BJ (cell line): Measurements from ENCODE around the gene PLEKHA8. TPM values are rescaled to one million over a fixed set of nuclear protein-coding genes. Genes with fewer than 3 reads are reported as not detected.
A peak's percentile ranks its signal among the peaks of the same experiment; 100 is the strongest.
"Not testable (repeated sequence)": the region's sequence is repeated elsewhere in the genome, so short reads cannot be mapped to it uniquely, and the experiment has no call there.

ENCODE experiments used
- CTCF ChIA-PET: fragments of 350-600 bp; formaldehyde crosslinking; extraction: SDS; loops from one replicate; lab custom pipeline; 2021; ENCODE audit warnings: antibody characterized with exemption, inconsistent platforms; lab: Yijun Ruan, JAX
- POLR2A ChIA-PET: fragments of 300-600 bp; sonication (Branson Sonifier 250); formaldehyde crosslinking; extraction: SDS; loops from one replicate; lab custom pipeline; 2021; ENCODE audit warnings: antibody characterized with exemption; lab: Charles Lee
- DNase-seq: peaks from one replicate; pipeline ENCODE4 v3.0.0-alpha.2; 2011; ENCODE audit warnings: low read depth
- H3K27me3 ChIP-seq: 2 replicates; pipeline ENCODE4 v1.6.0; 2011; ENCODE audit warnings: low read length; ENCODE audit not compliant: control insufficient read depth, insufficient read depth
- H3K36me3 ChIP-seq: 2 replicates; pipeline ENCODE4 v1.5.1; 2011; ENCODE audit warnings: low read length; ENCODE audit not compliant: control insufficient read depth, insufficient read depth
- H3K4me3 ChIP-seq: 2 replicates; pipeline ENCODE4 v1.5.1; 2011; ENCODE audit warnings: low read depth, mild to moderate bottlenecking, control low read depth, low read length
- CTCF ChIP-seq: IDR thresholded peaks from 2 replicates; pipeline ENCODE4 v1.5.1; 2011; ENCODE audit warnings: low read depth, mild to moderate bottlenecking, control low read depth, inconsistent platforms, low read length, moderate library complexity; ENCODE audit not compliant: insufficient read depth
- polyA plus RNA-seq: library from polyadenylated mRNA; depleted of rRNA; stranded (reverse); fragments of >200 nt; gene quantifications from 2 replicates; pipeline ENCODE4 v1.2.3, GENCODE V29; 2011

PLEKHA8 gene
- polyA plus RNA-seq, 1 experiment, result 4.2 TPM

DNA sequence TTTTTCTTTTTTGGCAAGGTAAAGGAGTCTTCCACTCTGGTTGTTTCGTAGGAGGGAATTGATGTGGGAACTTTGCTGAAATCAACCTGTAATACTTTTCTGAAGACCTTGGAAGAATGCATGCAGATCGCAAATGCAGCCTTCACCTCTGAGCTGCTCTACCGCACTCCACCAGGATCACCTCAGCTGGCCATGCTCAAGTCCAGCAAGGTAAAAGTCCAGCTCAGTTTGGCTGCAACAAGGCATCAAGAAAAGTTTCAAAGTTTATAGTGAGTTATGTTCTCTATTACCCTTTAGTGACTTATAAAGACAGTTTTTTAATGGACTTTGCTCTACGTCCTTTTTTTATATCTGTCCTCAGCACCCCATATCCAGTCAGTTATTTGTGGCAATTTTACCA lies 21.0 kb downstream of the PLEKHA8 start:
- DNase-seq, result no peak
- no peak for TF ChIP-seq CTCF
- POLR2A ChIA-PET, result no interaction called here
- no peak overlapping the region for H3K4me3 ChIP-seq
- no peaks in the 10 kb centered on the region for H3K27me3 ChIP-seq
- CTCF ChIA-PET, result interaction anchor here (1.0 to 3.2 kb wide), 3 partner anchors 9 to 13 kb away, joined by 3 to 15 read pairs (median 3); no protein-coding TSS in a partner anchor
- peaks cover 8% of the 10 kb centered on the region for H3K36me3 ChIP-seq

GRCh38 chr7:30053068-30053467 lies 24.9 kb downstream of the PLEKHA8 start:
- DNase-seq, result no peak
- no peak for TF ChIP-seq CTCF
- Histone ChIP-seq H3K27me3 (no peaks in the 10 kb centered on the region), H3K36me3 (peaks cover 4% of the 10 kb centered on the region), H3K4me3 (no peak overlapping the region)
- ChIA-PET CTCF (no interaction called here), POLR2A (no interaction called here)

GRCh38 chr7:30057741-30058140 lies 29.5 kb downstream of the PLEKHA8 start:
- ChIA-PET CTCF (no interaction called here), POLR2A (no interaction called here)
- H3K4me3 ChIP-seq, result no peak overlapping the region
- no peaks in the 10 kb centered on the region for H3K27me3 ChIP-seq
- no peak for DNase-seq
- peaks cover 1% of the 10 kb centered on the region; the same call in 1 of the 2 replicates for H3K36me3 ChIP-seq
- TF ChIP-seq CTCF, result no peak

GRCh38 chr7:30061786-30062185 lies 33.6 kb downstream of the PLEKHA8 start:
- TF ChIP-seq CTCF, result peak; percentile 65
- DNase-seq, H3K36me3 ChIP-seq, POLR2A ChIA-PET, H3K27me3 ChIP-seq, H3K4me3 ChIP-seq: not testable (repeated sequence)
- CTCF ChIA-PET, result interaction anchor here (0.6 to 3.2 kb wide), 38 partner anchors 9 to 314 kb away, joined by 3 to 29 read pairs (median 5); partner anchors contain the start of genes FKBP14 and PLEKHA8

DNA sequence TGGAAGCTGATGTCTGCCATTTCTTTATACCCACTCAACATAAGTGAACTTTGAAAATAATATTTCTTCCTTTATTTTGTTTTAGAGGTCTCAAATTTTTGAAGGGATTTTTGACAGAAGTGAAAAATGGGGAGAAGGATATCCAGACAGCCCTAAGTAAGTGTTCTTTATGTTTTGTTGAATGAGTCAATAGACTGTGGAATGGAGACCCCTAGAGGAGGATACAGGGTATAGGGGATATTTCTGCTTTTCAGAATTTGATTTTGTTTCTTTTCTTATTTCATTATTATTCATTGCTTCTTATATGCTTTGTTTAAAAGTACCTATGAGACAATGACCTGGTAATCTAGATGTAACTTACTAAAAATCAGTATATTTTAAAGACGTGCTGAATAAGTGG lies 34.4 kb downstream of the PLEKHA8 start:
- Histone ChIP-seq H3K27me3 (no peaks in the 10 kb centered on the region), H3K4me3 (no peak overlapping the region), H3K36me3 (no peaks in the 10 kb centered on the region; the same call in 1 of the 2 replicates)
- TF ChIP-seq CTCF, result peak; percentile 66
- POLR2A ChIA-PET, result no interaction called here
- DNase-seq, result no peak
- CTCF ChIA-PET, result interaction anchor here (1.0 to 3.2 kb wide), 18 partner anchors 14 to 315 kb away, joined by 3 to 29 read pairs (median 6); partner anchors contain the start of genes FKBP14 and PLEKHA8
